Parathyroid adenoma (tissue), 2 donors: ENCODE results near the gene LAYN.

ENCODE experiments used
- H2AFZ ChIP-seq: fragments of 300-600 bp; sonication (generic); one replicate; pipeline ENCODE4 v1.7.0; 2017; ENCODE audit warnings: antibody characterized with exemption, mild to moderate bottlenecking
- H3K27ac ChIP-seq: fragments of 300-600 bp; sonication (generic); one replicate; pipeline ENCODE4 v1.7.0; 2017
- H3K27me3 ChIP-seq: fragments of 300-600 bp; sonication (generic); one replicate; pipeline ENCODE4 v1.7.0; 2017; ENCODE audit warnings: low read length; ENCODE audit not compliant: control insufficient read depth, insufficient read depth
- H3K36me3 ChIP-seq: fragments of 300-600 bp; sonication (generic); one replicate; pipeline ENCODE4 v1.7.0; 2017; ENCODE audit warnings: low read length; ENCODE audit not compliant: control insufficient read depth, insufficient read depth
- H3K4me1 ChIP-seq: fragments of 300-600 bp; sonication (generic); one replicate; pipeline ENCODE4 v1.7.0; 2017; ENCODE audit warnings: control low read depth
- H3K4me2 ChIP-seq: fragments of 300-600 bp; sonication (generic); one replicate; pipeline ENCODE4 v1.7.0; 2017; ENCODE audit warnings: low read length
- H3K4me3 ChIP-seq: fragments of 300-600 bp; sonication (generic); one replicate; pipeline ENCODE4 v1.7.0; 2017; ENCODE audit warnings: low read depth, low read length
- H3K79me2 ChIP-seq: fragments of 300-600 bp; sonication (generic); one replicate; pipeline ENCODE4 v1.7.0; 2017; ENCODE audit warnings: control low read depth
- H3K9ac ChIP-seq: fragments of 300-600 bp; sonication (generic); one replicate; pipeline ENCODE4 v1.7.0; 2017; ENCODE audit warnings: mild to moderate bottlenecking
- H3K9me3 ChIP-seq: fragments of 300-600 bp; sonication (generic); one replicate; pipeline ENCODE4 v1.7.0; 2017; ENCODE audit warnings: low read length; ENCODE audit not compliant: control insufficient read depth
- CTCF ChIP-seq: fragments of 300-600 bp; sonication (generic); IDR thresholded peaks from one replicate; pipeline ENCODE4 v1.7.0; 2017; ENCODE audit warnings: antibody characterized with exemption, mild to moderate bottlenecking
- donor health status: primary hyperparathyroidism.

LAYN gene

DNA sequence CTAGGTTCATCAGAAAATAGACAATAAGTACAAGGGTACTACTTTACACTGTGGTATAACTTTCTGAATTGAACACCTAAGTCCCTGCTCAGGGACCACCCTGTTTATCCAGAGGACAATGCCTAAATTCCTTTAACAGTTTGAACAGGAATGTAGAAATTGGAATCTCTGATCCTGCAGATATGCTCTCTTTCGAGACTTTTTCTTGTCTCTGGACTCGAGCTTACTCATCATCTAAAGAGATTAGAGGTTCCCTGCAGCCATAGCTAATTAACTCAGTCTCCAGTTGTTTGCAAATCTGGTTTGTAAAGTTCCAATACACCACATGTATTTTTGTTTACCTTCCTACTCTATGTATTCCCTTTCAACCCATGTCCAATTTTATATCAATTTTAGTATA is 24.9 kb upstream of the LAYN start:
- Histone ChIP-seq H3K4me1 (no peaks in the 10 kb centered on the region), H3K36me3 (no peaks in the 10 kb centered on the region), H3K79me2 (no peaks in the 10 kb centered on the region), H3K4me3 (no peak overlapping the region), H3K9me3 (no peaks in the 10 kb centered on the region), H3K4me2 (no peak overlapping the region), H3K27ac (no peak overlapping the region), H2AFZ (no peak overlapping the region), H3K27me3 (no peaks in the 10 kb centered on the region), H3K9ac (no peak overlapping the region)
- no peak for TF ChIP-seq CTCF

DNA sequence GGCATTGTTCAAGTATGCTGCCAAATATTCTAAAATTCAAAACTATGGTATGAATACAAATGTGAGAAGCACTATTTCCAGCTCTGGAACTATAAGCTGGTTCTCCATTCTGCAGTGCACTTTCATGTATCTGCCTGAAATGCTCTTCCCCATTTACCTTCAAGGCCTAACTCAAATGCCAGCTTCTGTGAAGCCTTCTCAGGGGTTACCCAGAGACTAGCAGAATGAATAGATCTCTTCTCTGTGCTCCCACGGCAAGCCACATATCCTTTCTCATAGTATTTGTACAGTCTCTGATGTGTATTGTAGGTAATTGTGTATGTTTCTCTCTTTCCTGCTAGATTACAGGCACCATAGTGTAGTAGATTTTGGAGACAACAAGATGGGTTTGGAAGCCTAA is 21.9 kb upstream of the LAYN start:
- Histone ChIP-seq H3K4me1 (no peaks in the 10 kb centered on the region), H3K9ac (no peak overlapping the region), H2AFZ (no peak overlapping the region), H3K9me3 (no peaks in the 10 kb centered on the region), H3K27ac (no peak overlapping the region), H3K79me2 (no peaks in the 10 kb centered on the region), H3K27me3 (no peaks in the 10 kb centered on the region), H3K4me3 (no peak overlapping the region), H3K4me2 (no peak overlapping the region), H3K36me3 (no peaks in the 10 kb centered on the region)
- TF ChIP-seq CTCF: no peak

DNA sequence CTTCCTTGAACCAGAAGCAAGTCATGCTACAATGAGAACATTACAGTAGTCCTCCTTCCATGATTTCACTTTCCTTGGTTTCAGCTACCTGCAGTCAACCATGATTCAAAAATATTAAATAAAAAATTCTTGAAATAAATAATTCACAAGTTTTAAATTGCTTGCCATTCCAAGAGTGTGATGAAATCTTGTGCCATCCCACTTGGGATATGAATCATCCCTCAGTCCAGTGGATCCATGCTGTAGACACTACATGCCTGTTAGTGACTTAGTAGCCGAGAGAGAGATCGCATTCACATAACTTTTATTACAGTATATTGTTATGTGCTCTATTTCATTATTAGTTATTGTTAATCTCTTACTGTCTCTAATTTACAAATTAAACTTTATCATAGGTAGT is 20.0 kb upstream of the LAYN start:
- H3K79me2 ChIP-seq: no peaks in the 10 kb centered on the region
- H3K36me3 ChIP-seq: no peaks in the 10 kb centered on the region
- no peaks in the 10 kb centered on the region for H3K4me1 ChIP-seq
- no peak overlapping the region for H3K9ac ChIP-seq
- TF ChIP-seq CTCF: no peak
- H3K27me3 ChIP-seq: no peaks in the 10 kb centered on the region
- no peak overlapping the region for H3K4me3 ChIP-seq
- H2AFZ ChIP-seq: no peak overlapping the region
- H3K9me3 ChIP-seq: no peaks in the 10 kb centered on the region
- H3K27ac ChIP-seq: no peak overlapping the region
- H3K4me2 ChIP-seq: no peak overlapping the region

DNA sequence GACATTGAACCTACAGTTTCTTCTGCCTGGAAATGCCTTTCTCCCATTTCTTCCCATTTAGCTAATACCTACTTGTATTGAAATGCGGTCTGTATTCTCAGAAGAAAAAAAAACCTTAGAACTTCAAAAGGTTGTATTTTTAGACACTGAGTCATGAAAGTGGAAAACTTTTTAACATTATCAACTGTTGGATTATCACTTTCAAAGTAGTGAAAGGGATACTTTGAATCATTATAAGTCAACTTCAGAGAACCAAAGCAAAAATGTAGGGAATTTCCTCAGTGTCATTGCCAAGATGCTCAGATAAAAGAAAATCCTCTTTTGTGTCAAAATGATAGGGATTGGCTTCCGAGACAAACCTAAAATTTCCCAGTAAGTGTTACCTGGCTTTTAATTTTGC is 19.4 kb upstream of the LAYN start:
- TF ChIP-seq CTCF: no peak
- H3K27ac ChIP-seq: no peak overlapping the region
- H3K27me3 ChIP-seq: no peaks in the 10 kb centered on the region
- no peak overlapping the region for H2AFZ ChIP-seq
- H3K4me1 ChIP-seq: no peaks in the 10 kb centered on the region
- no peak overlapping the region for H3K9ac ChIP-seq
- H3K36me3 ChIP-seq: no peaks in the 10 kb centered on the region
- H3K79me2 ChIP-seq: no peaks in the 10 kb centered on the region
- no peak overlapping the region for H3K4me2 ChIP-seq
- no peak overlapping the region for H3K4me3 ChIP-seq
- no peaks in the 10 kb centered on the region for H3K9me3 ChIP-seq

DNA sequence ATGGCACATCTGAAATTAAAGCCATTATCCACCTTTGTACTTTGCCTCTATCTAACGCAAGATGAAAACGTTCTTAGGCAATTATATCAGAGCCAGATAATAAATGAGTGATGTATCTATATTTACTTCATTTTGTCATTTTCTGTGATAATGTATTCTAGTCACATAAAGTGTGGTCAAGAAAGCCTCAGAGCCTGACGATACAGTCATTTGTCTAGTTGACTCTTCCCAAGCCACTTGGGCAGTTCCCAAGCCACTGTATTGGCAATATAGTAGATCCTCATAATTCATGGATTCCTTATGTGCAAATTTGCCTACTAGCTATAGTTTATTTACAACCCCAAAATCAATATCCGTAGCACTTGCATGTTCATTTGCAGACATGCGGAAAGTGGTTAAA is 18.1 kb upstream of the LAYN start:
- H3K4me3 ChIP-seq: no peak overlapping the region
- H3K27me3 ChIP-seq: no peaks in the 10 kb centered on the region
- H3K9ac ChIP-seq: no peak overlapping the region
- H3K27ac ChIP-seq: no peak overlapping the region
- no peaks in the 10 kb centered on the region for H3K79me2 ChIP-seq
- no peak overlapping the region for H2AFZ ChIP-seq
- no peaks in the 10 kb centered on the region for H3K36me3 ChIP-seq
- no peak for TF ChIP-seq CTCF
- H3K4me1 ChIP-seq: no peaks in the 10 kb centered on the region
- no peak overlapping the region for H3K4me2 ChIP-seq
- no peaks in the 10 kb centered on the region for H3K9me3 ChIP-seq
